ENCODE data around the gene LPP.

GRCh38 chr3:188931531-188931930 is 777.6 kb downstream of the LPP start:
- TF ChIP-seq CTCF (IDR thresholded peaks at IDR 0.05) (no peak), POLR2AphosphoS5 (IDR thresholded peaks at IDR 0.05) (no peak)
